ENCODE measurements around the gene SRGAP1.

- TF ChIP-seq, protein P1, sequence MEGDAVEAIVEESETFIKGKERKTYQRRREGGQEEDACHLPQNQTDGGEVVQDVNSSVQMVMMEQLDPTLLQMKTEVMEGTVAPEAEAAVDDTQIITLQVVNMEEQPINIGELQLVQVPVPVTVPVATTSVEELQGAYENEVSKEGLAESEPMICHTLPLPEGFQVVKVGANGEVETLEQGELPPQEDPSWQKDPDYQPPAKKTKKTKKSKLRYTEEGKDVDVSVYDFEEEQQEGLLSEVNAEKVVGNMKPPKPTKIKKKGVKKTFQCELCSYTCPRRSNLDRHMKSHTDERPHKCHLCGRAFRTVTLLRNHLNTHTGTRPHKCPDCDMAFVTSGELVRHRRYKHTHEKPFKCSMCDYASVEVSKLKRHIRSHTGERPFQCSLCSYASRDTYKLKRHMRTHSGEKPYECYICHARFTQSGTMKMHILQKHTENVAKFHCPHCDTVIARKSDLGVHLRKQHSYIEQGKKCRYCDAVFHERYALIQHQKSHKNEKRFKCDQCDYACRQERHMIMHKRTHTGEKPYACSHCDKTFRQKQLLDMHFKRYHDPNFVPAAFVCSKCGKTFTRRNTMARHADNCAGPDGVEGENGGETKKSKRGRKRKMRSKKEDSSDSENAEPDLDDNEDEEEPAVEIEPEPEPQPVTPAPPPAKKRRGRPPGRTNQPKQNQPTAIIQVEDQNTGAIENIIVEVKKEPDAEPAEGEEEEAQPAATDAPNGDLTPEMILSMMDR (IDR thresholded peaks at IDR 0.05): no peak
- TF ChIP-seq EZH2 (IDR thresholded peaks at IDR 0.05) (no peak), EZH2phosphoT487 (IDR thresholded peaks at IDR 0.05) (no peak)
Measured at GRCh38 chr12:64092507-64093196, 248.2 kb downstream of the SRGAP1 start.
